GM12874 (cell line): ENCODE data around the gene HBE1.

Experiments used
- CTCF ChIP-seq: IDR thresholded peaks from 2 replicates; pipeline ENCODE4 v1.5.1; 2011; ENCODE audit warnings: low read depth, mild to moderate bottlenecking, control low read depth, low read length, moderate library complexity; ENCODE audit not compliant: insufficient read depth

The HBE1 gene

GRCh38 chr11:5226732-5227310 is 42.9 kb downstream of the HBE1 start, which contains the start of gene HBB:
TSS of gene HBB (minus strand) at chr11:5227071. CDS start at chr11:5227021, 50 bp downstream.
- no peak for TF ChIP-seq CTCF

GRCh38 chr11:5225480-5225871 is 44.3 kb downstream of the HBE1 start:
- TF ChIP-seq CTCF = no peak

GRCh38 chr11:5224538-5225479 is 44.9 kb downstream of the HBE1 start:
- TF ChIP-seq CTCF = no peak

GRCh38 chr11:5223686-5224085 is 46.1 kb downstream of the HBE1 start:
- TF ChIP-seq CTCF = no peak

- no peak for TF ChIP-seq CTCF
Observed at GRCh38 chr11:5223146-5223545, 46.6 kb downstream of the HBE1 start.
